Epidermal melanocyte (primary cell): Measurements from ENCODE around the gene PAK1IP1.
"Not testable (repeated sequence)": the region's sequence is repeated elsewhere in the genome, so short reads cannot be mapped to it uniquely, and the experiment has no call there.

Source experiments
- DNase-seq: peaks from one replicate; pipeline ENCODE4 v3.0.0; 2011; ENCODE audit warnings: low spot score; ENCODE audit not compliant: insufficient read length

PAK1IP1 gene

DNA sequence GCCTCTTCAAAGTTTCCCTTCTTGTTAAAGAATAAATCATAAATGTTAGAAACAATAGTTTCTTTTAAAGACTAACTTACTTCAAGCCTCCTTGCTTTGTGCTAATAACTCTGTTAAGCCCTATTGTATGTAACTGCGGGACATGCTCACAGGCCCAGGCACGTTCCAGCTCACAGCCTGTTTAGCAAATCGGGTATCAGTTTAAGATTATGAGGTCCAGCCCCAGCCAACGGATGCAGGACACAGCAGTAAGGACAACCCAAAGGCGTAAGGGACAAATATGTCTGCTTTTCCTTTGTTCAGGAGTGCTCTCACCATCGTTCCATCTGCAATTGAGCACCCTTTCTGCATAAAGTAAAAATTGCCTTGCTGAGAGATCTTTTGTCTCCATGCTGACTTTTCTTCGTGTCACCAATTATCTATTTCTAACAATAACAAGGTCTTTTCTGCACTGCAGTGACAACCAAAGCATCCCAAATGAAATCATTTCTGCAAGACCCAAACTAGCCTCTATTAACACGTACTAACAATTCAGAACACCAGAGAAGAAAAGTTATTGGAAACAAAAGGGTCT, 1.7 kb upstream of the PAK1IP1 start:
- no peak for DNase-seq

DNA sequence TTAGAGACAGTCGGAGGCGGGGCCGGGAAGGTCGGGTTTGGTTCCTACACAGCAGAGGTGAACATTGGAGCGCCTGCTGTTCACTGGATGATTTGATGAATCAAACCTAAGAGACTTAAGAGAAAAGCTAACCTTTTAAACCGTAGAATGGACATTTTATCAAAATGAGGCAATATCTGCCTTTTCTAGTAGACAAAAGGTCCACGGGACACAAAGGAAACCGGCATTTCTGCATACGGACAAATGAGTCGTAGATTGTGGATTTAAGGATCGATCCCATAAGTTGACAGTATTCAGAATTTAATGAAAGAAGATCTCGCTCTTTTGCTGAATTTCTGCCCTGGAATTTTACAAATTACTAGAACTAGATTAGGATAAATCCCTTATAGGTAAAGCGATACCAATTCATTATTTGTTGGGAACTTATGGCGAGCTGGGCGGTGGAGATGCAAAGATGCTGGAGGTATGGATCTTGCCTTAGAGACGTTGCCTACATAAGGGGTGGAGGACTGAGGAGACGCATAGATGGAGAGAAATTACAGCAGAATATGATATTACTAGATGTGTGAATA, 400 bp downstream of the PAK1IP1 start:
- DNase-seq, result no peak

DNA sequence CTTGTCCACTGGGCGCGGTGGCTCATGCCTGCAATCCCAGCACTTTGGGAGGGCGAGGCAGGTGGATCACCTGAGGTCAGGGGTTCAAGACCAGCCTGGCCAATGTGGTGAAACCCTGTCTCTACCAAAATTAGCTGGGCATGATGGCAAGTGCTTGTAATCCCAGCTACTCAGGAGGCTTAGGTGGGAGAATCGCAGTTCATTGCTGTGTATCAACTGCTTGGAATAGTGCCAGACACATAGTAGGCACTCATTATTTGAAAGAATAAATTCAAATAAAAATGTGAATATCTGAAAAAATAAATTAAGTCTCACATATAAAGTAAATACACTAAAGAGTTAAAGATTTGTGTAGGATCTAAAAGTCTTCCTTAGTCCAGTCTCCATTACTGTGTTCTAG, 1.9 kb downstream of the PAK1IP1 start:
- DNase-seq, result no peak

GRCh38 chr6:10713962-10714361, 19.2 kb downstream of the PAK1IP1 start:
- DNase-seq, result no peak

DNA sequence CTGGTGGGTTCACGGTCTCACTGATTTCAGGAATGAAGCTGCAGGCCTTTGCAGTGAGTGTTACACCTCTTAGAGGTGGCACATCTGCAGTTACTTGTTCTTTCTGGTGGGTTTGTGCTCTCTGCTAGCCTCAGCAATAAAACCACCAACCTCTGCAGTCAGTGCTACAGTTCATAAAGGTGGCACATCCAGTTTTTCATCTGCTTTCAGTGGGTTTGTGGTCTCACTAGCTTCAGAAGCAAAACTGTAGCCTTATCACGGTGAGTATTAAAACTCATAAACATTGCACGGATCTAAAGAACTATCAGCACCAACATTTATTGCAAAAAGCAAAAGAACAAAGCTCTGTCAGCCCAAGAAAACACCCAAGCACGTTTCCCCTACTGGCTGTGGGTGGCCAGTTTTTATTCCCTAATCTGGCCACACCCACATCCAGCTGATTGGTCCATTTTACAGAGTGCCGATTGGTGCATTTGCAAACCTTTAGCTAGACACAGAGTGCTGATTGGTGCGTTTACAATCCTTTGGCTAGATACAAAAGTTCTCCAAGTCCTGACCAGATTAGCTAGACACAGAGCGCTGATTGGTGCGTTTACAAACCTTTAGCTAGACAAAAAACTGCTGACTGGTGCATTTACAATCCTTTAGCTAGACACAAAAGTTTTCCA, 24.7 kb downstream of the PAK1IP1 start:
- DNase-seq, result no peak

DNA sequence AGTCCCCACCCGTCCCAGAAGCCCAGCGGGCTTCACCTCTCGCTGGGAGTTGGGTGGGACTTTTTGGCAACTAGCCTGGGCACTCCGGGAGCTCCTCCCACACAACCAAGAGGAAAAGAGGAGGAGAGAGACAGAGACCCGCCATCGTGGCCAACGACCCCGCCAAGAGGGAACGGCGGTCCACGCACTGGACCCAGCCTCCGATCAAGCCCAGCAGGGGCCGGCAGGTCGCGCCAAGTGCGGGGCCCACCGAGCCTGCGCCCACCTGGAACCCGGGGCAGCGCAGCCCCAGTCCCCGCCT, 25.1 kb downstream of the PAK1IP1 start:
- no peak for DNase-seq

DNA sequence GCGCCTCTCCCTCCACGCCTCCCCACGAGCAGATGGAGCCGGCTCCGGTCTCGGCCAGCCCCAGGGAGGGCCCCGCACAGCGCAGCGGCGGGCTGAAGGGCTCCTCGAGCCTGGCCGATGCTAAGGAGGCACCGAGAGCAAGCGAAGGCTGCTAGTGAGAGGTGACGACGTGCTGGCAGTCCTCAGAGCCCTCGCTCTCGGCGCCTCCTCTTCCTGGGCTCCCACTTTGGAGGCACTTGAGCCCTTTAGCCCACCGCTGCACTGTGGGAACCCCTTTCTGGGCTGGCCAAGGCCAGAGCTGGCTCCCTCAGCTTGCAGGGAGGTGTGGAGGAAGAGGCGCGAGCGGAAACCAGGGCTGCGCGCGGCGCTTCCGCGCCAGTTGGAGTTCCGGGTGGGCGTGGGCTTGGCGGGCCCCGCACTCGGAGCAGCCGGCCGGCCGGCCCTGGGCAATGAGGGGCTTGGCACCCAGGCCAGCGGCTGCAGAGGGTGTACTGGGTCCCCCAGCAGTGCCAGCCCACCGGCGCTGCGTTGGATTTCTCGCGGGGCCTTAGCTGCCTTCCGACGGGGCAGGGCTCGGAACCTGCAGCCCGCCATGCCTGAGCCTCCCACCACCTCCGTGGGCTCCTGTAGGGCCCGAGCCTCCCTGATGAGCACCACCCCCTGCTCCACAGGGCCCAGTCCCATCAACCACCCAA, 25.6 kb downstream of the PAK1IP1 start:
- DNase-seq, result no peak

DNA sequence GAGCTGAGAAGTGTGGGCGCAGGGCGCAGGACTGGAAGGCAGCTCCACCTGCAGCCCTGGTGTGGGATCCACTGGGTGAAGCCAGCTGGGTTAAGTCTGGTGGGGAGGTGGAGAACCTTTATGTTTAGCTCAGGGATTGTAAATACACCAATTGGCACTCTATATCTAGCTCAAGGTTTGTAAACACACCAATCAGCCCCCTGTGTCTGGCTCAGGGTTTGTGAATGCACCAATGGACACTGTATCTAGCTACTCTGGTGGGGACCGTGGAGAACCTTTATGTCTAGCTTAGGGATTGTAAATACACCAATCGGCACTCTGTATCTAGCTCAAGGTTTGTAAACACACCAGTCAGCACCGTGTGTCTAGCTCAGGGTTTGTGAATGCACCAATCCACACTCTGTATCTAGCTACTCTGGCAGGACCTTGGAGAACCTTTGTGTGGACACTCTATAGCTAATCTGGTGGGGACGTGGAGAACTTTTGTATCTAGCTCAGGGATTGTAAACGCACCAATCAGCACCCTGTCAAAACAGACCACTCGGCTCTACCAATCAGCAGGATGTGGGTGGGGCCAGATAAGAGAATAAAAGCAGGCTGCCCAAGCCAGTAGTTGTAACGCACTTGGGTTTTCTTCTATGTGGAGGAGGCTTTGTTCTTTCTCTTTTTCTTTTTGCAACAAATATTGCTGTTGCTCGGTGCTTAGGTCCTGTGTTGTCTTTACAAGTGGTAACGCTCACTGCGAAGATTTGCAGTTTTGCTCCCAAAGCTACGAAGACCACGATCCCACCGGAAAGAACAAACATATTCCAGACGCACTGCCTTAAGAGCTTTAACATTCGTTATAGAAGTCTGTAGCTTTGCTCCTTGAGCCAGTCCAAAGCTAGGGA, 26.4 kb downstream of the PAK1IP1 start:
- DNase-seq, result not testable (repeated sequence)

- DNase-seq, result peak; percentile 31
Observed at GRCh38 chr6:10721850-10722569, 27.2 kb downstream of the PAK1IP1 start.

DNA sequence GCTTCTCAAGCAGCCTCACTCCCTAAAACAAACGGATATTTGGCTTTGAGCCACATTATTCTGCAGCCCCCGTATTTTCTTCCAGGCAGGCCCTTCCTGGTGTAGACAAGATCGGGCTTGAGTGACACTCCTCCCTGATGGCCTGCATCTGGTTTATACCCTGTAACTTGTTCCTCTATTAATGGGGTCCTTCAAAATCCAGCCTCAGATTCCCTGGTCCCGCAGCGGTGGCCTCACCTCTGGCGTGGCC, 27.7 kb downstream of the PAK1IP1 start:
- no peak for DNase-seq

DNA sequence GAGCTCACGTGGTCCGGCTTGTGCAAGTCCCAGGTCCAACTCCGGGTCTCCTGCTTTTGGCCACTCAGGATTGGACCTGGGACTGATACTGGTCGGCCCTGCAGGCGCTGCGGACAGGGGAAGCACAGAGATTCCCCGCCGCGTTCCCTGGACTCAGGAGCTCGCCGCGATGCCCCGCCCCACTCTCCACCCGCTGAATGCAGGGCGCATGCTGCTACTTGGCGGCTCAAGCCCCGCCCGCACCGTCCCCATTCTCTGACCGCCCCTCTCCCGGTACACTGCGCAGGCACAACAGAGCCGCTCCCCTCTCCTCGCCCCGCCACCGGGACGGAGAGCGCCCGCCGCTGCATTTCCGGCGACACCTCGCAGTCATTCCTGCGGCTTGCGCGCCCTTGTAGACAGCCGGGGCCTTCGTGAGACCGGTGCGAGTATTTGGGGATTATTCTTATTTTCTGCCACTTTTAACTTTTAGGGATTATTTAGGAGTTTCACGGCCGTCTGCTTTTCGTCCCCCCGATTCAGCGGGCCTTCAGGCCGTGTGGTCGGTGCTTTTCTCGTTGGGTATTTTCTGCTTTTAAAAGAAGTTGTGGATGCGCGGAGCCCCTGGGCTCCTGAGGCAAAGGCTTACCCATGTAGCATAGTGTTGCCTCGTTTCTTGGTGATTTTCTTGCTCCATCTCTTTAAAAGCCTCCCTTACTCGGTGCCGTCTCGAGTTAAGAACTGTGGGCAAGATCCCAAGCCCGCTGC, 28.2 kb downstream of the PAK1IP1 start, which contains the start of gene TMEM14C:
TMEM14C (plus strand) TSS at position 251 of the 747 bp plus-strand sequence. CDS start 1,544 bp downstream, outside the sequence.
- DNase-seq, result peak; percentile 92

- DNase-seq, result no peak
Observed at GRCh38 chr6:10723567-10723881, 28.8 kb downstream of the PAK1IP1 start.

- no peak for DNase-seq
Observed at GRCh38 chr6:10725044-10725443, 30.3 kb downstream of the PAK1IP1 start.

DNA sequence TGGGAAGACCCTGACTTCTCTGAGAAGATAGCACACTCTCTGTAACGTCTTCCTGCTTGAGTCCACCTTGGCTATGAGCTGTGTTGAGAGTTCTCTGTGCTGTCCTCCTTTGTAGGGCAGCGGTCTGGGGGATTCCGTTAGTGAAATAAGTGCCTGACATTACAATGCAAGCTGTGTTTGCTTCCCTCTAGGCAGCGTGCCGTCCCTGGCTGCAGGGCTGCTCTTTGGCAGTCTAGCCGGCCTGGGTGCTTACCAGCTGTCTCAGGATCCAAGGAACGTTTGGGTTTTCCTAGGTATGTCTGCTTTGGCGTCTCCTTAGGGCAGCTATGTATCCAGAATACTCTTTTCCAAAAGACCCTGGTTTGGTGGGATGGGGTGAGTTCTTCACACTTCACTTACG, 30.9 kb downstream of the PAK1IP1 start:
- DNase-seq, result no peak

GRCh38 chr6:10730254-10730653, 35.5 kb downstream of the PAK1IP1 start:
- DNase-seq, result no peak

DNA sequence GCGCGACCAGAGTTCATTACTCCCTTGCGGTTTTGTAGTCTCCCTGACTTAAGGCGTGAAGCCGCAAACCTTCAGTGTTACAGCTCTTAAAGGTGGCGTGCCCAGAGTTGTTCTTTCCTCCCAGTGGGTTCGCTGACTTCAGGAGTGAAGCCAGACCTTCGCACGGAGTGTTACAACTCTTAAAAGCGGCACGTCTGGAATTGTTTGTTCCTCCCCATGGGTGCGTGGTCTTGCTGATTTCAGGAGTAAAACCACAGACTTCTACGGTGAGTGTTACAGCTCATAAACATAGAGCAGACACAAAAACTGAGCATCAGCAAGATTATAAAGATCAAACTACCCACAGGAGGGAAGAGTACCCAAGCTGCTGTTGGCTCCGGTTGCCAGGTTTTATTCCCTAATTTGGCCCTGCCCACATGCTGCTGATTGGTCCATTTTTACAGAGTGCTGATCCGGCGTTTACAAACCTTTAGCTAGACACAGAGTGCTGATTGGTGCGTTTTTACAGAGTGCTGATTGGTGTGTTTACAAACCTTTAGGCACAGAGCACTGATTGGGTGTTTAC, 38.5 kb downstream of the PAK1IP1 start:
- DNase-seq, result no peak

- DNase-seq, result no peak
Observed at GRCh38 chr6:10733863-10734262, 39.1 kb downstream of the PAK1IP1 start.

DNA sequence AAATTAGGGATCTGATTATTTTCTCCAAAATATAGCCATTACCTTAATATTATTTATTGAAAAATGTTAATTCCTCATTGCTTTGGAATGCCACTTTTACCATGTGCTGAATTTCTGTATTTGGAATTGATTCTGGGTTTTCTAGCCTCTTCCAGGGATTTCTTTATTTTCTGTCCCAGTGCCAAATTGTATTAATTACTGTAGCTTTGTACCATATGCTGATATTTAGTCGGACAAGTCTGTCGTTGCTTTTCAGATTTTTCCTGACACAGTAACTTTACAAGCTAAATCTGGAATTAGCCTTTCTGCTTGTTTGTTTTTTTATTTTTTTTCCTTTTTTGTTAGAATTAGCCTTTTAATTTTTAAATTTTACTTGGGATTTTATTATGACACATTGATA, 42.0 kb downstream of the PAK1IP1 start:
- no peak for DNase-seq

GRCh38 chr6:10740061-10740460, 45.3 kb downstream of the PAK1IP1 start:
- no peak for DNase-seq

GRCh38 chr6:10741643-10742042, 46.9 kb downstream of the PAK1IP1 start:
- not testable (repeated sequence) for DNase-seq
